ENCODE data around the gene DNAJC5.
A peak's percentile ranks its signal among the peaks of the same experiment; 100 is the strongest.
"Not testable (repeated sequence)": the region's sequence is repeated elsewhere in the genome, so short reads cannot be mapped to it uniquely, and the experiment has no call there.

Gene DNAJC5, protein sequence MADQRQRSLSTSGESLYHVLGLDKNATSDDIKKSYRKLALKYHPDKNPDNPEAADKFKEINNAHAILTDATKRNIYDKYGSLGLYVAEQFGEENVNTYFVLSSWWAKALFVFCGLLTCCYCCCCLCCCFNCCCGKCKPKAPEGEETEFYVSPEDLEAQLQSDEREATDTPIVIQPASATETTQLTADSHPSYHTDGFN

GRCh38 chr20:63894358-63895201, at the start of gene DNAJC5:
Gene DNAJC5 (plus strand): TSS chr20:63895126. CDS start chr20:63928346, 33,220 bp downstream.
- DNase-seq (ENCODE audit: low spot score) = peak; percentile 96

DNA sequence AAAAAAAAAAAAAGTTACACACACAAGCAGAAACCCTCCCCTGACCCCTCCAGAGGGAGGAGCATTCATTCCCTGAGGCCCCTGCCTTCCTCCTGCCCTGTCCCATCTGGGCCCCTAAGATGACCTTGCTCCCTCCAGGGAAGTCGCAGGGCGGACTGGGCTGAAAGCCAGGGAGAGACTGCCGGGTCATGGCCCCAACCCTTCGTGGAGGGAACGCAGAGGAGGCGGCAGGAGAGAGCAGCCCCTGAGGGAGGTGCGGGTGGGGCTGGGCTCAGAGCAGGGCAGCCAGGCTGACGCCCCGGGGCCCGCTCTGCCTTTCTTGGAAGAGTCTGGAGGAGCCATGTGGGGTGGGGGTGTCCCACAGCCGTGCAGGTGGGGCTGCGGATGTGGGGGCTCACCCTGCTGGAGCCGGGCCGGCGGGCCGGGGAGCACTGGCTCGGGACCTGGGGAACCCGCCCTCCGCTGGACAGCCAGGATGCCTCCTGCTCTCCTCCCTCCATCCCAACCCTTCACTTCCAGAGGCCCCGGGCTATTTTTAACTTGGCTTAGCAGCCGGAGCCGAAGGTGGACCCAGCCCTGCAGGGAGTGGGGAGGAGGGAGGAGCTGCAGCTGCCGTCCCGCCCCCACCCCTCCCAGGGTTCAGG, 48.7 kb upstream of the DNAJC5 start:
- DNase-seq (ENCODE audit: low spot score) = no peak

- DNase-seq (ENCODE audit: low spot score) = no peak
Observed at GRCh38 chr20:63846888-63847236, 48.1 kb upstream of the DNAJC5 start.

DNA sequence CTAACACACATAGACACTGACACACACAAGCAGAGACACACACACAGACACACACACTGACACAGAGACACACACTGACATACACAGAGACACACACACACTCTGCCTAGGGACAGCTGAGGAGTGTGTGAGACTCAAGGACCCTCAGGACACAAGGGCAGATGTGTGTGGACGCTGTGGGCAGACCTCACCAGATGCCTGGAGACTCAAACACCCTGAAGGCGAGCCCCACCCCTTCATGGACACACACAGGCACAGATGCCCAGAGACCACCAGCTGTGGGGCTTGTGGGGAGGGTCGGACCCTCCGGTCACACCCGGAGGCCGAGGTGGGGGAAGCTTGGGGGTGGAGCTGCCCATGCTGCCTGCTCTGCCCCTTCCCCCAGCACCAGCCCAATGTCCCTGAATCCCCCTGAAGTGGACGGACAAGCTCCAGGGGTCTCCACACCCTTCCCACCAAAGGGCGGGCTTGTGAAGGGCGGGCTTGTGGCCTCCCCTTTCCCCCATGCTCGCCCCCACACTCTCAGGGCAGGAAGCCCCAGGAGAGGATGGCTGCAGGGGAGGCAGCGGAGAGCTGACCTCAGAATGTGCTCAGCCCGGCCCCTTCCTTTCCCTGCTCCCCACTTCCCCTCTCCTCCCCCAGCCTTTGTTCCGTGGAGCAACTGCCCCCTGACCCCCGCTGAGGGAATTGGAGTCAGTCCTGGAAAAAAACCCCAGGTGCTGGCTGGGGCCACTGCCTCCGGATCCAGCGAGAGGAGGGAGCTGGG, 47.5 kb upstream of the DNAJC5 start:
- DNase-seq (ENCODE audit: low spot score) = no peak

- no peak for DNase-seq (ENCODE audit: low spot score)
Observed at GRCh38 chr20:63848003-63848911, 46.7 kb upstream of the DNAJC5 start.

DNA sequence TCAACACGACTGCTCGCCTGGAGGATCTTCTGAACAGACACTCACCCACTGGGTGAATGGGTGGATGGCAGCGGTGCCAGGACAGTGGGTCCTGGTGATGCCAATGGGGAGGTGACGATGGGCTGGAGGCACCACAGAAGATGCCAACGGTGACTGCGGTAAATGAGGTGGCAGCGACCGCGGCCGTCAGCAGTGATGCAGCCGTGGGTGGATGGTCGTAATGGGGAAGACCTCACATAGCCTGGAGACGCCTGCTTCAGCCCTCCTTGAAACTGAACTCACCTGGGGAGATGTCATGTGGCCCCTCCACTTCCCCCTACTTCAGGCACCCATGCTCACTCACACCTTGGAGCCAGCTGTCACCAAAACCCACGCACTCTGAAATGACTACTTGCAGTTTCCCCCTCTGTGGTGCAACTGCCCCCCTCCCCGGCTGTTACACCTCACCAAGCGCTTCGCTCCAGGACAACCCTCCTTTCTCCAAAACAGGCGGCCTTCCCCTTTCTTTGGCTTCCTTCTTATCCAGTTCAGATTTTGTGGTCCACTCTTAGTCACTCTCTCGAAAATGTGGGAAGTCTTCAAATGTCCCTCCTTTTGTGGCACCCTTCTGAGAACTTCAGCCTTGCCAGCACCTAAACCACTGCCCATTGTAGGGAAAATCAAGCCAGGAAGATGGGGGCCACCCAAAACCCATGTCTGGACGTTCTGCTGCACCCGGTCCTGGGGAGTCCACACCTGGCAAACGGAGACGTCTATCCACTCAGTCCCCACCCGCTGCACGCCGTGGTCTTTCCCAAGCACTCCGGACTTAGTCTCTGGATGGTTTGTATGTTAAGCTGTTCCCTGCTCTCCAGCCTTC, 44.0 kb upstream of the DNAJC5 start:
- no peak for DNase-seq (ENCODE audit: low spot score)

GRCh38 chr20:63851548-63851943, 43.4 kb upstream of the DNAJC5 start:
- not testable (repeated sequence) for DNase-seq (ENCODE audit: low spot score)

DNA sequence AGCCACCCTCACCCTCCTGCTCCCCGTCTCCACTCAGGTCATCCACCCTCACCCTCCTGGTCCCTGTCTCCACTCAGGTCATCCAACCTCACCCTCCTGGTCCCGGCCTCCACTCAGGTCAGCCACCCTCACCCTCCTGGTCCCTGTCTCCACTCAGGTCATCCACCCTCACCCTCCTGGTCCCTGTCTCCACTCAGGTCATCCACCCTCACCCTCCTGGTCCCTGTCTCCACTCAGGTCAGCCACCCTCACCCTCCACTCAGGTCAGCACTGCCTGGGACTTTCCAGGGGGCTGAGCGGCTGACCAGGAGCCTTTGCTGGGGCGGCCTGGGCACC, 41.2 kb upstream of the DNAJC5 start:
- not testable (repeated sequence) for DNase-seq (ENCODE audit: low spot score)

- no peak for DNase-seq (ENCODE audit: low spot score)
Observed at GRCh38 chr20:63854069-63854765, 40.7 kb upstream of the DNAJC5 start.

DNA sequence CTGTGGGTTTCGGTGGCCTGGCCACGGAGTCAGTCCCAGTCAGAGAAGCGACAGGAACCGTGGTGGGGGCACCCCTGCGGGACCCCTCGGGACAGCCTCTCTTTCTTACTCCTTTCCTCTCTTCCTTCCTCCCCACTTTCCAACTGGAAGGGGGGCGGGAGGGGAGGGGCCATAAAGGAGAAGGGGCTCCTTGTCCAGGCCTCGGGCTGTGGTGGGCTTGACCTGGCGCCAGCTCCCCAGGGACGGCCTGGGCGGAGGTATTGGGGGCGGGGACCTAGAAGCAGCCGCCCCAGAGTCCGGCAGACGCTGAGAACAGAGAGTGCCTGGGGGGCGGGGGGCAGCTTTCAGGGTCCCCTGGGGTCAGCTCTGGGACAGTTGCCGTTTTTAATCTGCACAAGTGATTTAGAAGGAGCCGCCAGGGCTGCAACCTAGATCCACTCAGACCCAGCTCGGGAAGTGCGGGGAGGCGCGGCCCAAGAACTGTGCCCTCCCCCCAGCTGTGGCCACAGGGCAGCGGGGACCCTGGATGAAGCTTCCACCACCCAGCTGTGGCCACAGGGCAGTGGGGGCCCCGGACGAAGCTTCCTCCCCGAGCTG, 40.1 kb upstream of the DNAJC5 start:
- no peak for DNase-seq (ENCODE audit: low spot score)

DNA sequence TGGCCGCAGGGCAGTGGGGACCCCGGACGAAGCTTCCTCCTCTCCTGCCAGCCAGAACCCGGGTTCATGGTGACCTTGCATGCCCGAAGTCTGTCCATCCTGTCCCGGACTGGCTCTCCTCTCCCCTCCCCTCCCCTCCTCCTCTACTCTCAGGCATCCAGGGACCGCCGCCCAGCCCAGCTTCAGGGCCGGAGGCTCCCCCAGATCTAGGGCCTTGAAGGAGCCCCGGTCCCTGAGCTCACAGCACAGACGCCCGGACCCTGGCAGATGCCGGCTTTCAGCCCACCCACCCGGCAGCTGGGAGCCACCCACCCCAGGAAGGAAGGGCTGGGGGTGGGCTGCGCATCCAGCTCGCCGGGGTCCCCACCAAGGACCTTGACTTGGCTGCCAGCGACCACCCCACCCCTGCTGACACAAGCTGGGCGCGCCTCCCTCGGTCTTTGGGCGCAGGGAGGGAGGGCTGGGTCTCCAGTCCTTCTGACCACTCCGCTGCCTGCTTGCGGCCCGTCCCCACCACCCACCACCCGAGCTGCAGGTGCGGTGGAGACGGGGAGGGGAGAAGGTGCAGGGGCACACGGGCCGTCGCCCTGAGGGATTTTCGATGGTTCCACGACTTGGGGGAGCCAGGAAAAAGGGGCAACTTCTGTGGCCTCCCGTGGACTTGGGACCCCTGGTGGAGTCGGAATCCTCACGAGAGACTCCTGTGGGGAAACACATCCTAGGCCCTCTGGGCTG, 39.4 kb upstream of the DNAJC5 start:
- no peak for DNase-seq (ENCODE audit: low spot score)

DNA sequence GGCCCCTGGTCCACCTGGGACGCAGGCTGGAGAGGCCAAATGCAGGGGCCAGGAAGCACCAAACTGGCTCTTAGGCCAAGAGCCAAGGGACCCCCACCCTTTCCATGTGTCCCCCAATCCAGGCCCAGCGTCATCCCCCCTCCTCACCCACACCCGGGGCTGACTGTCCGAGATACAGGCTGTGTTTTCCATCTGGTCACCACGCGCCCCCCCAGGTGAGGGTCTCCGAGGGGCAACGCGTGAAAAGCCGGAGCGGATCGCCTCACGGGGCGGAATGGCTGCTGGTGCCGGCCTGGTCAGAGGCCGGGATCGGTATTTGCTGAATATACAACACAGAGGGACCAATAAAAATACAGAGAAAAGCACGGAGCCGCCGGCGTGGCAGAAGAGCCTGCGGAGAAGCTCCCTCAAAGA, 38.8 kb upstream of the DNAJC5 start:
- no peak for DNase-seq (ENCODE audit: low spot score)

DNA sequence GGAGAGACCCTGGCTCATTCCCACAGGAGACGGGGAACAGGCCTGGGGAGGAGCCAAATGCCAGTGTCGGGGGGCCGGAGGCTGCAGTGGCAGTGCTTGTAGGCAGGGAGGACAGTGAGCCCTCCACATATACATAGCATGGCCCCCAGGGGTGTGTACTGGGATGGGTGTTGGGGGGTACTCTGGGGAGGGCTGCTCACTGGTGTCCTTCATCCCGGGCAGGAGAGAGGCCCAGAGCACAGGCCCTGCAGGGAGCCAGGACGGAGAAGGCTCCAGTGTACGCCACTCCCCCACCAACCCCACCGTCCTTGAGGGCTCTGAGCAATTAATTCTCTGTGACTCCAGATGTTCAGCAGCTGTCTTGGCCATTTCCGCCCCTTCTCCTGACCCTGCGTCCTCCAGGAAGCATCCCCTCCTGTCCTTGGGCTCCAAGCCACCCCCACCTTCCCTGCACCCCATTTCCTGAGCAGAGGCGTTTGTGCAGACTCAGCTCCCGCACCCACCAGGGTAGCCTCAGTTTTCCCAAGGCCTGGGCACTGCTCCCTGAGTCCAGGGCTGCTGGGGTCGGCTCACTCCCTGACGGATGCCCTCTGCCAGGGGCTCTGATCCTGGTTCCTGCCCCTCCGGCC, 37.0 kb upstream of the DNAJC5 start:
- no peak for DNase-seq (ENCODE audit: low spot score)

GRCh38 chr20:63858393-63859165, 36.3 kb upstream of the DNAJC5 start:
- DNase-seq (ENCODE audit: low spot score) = peak; percentile 95

GRCh38 chr20:63859166-63859699, 35.7 kb upstream of the DNAJC5 start:
- DNase-seq (ENCODE audit: low spot score) = no peak

- no peak for DNase-seq (ENCODE audit: low spot score)
Observed at GRCh38 chr20:63860325-63861051, 34.4 kb upstream of the DNAJC5 start.
